IgD-negative memory B cell (primary cell): ENCODE results near the gene FGF3. TPM values are rescaled to one million over a fixed set of nuclear protein-coding genes. Genes with fewer than 3 reads are reported as not detected.

Source experiments
- H3K27ac Mint-ChIP-seq, 3 donors: one replicate each; pipeline ENCODE4 v1.8.0; 2020 to 2022; ENCODE audit warnings: mild to moderate bottlenecking in 3 of 3, mixed read lengths in 3 of 3, moderate library complexity in 1 of 3
- H3K27me3 Mint-ChIP-seq: one replicate; pipeline ENCODE4 v1.8.0; 2021; ENCODE audit warnings: mixed read lengths
- H3K36me3 Mint-ChIP-seq: one replicate; pipeline ENCODE4 v1.8.0; 2020; ENCODE audit warnings: mild to moderate bottlenecking, mixed read lengths
- H3K4me1 Mint-ChIP-seq, 3 donors: one replicate each; pipeline ENCODE4 v1.8.0; 2020 to 2022; ENCODE audit warnings: mixed read lengths in 3 of 3, mild to moderate bottlenecking in 1 of 3
- H3K4me3 Mint-ChIP-seq, 4 donors: one replicate each; pipeline ENCODE4 v1.8.0; 2020 to 2022; ENCODE audit warnings: mild to moderate bottlenecking in 4 of 4, mixed read lengths in 4 of 4, moderate library complexity in 3 of 4
- H3K9me3 Mint-ChIP-seq, 3 donors: one replicate each; pipeline ENCODE4 v1.8.0; 2020 to 2021; ENCODE audit warnings: mixed read lengths in 3 of 3, mild to moderate bottlenecking in 1 of 3
- polyA plus RNA-seq: library from polyadenylated mRNA; unstranded; fragments of 300-500 nt; fragmentation: Illumina TruSeq; gene quantifications from one replicate; pipeline ENCODE4 v1.2.3, GENCODE V29; 2021

Gene FGF3
- polyA plus RNA-seq, 1 donor from 2014 or later: not detected

DNA sequence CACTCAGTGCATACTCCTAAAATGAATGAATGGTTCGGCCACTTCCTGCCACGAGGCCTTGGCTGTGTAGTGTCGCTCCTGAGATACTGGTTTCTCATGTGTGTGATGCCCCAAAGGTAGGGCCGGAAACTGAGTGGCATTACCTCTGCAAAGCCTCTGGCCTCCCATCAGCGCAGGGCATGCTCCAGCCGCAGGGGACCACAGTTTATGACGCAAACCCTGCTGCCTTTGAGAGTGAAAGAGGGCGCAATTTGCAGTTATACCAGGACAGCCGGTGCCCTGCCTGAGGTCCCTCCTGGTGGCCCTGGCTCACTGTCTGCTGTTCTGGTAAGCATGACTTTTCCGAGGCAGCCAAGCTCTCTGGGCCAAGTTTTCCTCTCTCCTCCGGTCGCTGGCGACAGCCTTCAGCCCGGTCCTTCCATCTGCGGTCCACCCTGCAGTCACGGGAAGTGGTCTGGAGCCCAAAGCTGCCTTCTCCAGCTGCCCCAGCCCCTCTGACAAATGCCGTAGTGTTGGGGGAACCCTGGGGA is 2.4 kb upstream of the FGF3 start:
- Mint-ChIP-seq H3K27ac (no peak overlapping the region), H3K9me3 (no peaks in the 10 kb centered on the region), H3K4me1 (no peaks in the 10 kb centered on the region), H3K36me3 (peaks cover 1% of the 10 kb centered on the region), H3K4me3 (no peak overlapping the region), H3K27me3 (peaks cover 15% of the 10 kb centered on the region)

DNA sequence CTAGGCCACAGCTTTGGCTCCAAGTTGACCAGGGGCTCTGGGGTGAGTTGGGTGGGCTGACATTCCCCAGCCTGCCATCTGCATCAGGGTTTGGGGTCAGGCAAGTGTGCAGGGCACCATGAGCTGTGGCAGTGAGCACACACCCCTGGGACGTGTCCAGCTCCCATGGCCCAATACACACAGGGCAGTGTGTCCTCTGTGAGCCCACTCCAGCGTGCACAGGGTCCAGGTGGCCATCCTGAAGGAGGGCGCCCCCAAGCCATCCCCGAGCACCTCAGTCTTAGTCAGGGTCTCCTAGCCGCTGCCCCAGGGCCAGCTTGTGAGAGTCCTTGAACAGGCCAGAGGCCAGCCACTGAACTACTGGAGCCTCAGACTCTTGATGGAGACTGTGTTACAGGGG is 1.2 kb upstream of the FGF3 start:
- Mint-ChIP-seq H3K4me1 (no peaks in the 10 kb centered on the region), H3K36me3 (peaks cover 1% of the 10 kb centered on the region), H3K27me3 (peaks cover 15% of the 10 kb centered on the region), H3K4me3 (peak overlapping the region in 1 of 4 donors; percentile 39), H3K27ac (no peak overlapping the region), H3K9me3 (no peaks in the 10 kb centered on the region)

DNA sequence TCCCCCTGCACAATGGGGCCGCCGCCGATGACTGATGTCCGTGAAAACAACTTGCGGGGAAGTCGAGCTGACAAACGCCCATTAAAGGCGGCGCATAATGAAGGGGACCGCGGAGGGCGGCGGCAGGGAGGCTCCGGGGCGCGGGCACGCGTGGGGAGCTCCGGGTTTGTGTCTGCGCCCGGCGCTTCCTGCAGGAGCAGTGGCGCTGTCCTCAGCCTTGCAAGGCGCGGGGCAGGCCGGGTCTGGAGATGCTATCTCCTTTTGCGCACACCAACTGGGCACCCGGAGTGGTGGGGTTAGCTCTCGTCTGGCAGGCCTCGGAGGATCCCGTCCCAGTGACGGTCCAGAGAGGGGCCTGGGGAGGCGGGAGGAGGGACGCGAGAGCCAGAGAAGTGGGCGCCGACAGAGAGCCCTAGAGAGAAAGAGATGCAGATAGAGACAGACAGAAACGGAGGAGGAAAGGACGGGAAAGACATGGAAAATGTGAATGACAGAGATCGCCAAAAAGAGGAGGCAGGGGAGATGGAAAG is 390 bp upstream of the FGF3 start:
- peaks cover 1% of the 10 kb centered on the region for H3K36me3 Mint-ChIP-seq
- H3K27ac Mint-ChIP-seq: peak overlapping the region in 1 of 3 donors; percentile 39
- H3K27me3 Mint-ChIP-seq: peaks cover 17% of the 10 kb centered on the region
- H3K4me1 Mint-ChIP-seq: no peaks in the 10 kb centered on the region
- H3K4me3 Mint-ChIP-seq: no peak overlapping the region
- no peaks in the 10 kb centered on the region for H3K9me3 Mint-ChIP-seq

DNA sequence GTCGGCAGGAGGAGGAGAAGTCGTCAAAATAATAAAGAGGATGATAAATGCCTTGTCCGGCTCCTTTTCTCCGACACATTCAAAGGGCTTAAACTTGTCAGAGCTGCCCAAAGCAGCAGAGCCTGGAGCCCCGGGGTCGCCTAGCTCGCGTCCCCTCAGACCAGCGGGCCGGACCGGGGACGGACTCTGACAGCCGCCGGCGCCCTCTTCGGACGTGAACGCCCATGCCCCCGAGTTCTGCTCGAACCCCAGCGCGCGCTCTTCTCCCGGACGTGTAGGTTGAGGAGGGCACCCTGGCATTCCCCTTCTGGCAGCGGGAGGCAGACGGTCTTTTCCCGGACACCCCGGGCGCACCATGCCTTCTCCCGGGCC is 999 bp downstream of the FGF3 start:
- Mint-ChIP-seq H3K4me1 (no peaks in the 10 kb centered on the region), H3K27ac (no peak overlapping the region), H3K27me3 (peaks cover 23% of the 10 kb centered on the region)

DNA sequence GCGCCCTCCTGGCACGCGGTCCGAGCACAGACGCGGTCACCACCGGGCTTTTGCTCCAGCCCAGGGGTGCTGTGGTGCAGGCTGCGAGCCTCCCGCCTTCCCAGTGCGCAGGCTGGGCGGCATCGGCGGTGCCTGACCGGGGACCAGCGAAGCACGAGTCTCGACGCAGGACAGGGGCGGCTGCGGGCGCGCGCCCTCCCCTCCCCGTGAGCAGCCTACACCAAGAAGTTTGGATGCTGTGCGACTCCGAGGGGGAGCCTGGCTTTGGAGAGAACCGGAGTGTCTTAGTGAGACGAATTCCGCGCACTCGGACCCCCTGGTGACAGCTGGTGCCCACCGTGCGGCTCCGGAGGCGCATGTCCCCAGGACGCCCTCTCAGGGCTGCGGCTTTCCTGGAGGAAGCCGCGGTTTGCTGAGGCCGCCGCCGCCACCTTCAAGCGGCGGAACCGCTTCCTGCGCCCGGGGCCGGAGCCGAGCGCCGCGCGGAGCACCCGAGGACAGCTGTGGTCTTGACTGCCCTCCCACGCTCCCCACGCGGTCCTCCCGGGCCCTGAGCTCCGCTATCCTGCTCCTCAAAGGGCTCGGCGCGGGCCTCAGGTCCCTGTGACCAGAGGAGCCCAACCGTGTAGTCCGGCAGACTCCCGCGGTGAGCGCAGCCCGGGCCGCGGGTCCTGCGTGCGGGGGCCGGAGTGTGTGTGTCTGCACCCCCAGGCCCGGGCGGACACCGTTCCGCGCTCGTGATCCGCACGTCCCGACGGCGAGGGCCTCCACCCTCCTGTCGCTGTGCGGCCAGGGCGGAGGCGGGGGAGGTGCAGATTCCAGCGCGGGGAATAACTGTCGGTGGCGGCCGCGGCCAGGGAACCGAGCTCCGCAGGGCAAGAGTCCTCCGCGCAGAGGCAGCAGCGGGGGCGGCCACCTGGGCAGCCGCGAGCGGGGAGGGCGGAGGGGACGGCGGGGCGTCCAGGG is 1.7 kb downstream of the FGF3 start:
- Mint-ChIP-seq H3K4me3 (no peak overlapping the region), H3K27me3 (peaks cover 25% of the 10 kb centered on the region), H3K27ac (no peak overlapping the region), H3K4me1 (no peaks in the 10 kb centered on the region), H3K9me3 (no peaks in the 10 kb centered on the region), H3K36me3 (peaks cover 1% of the 10 kb centered on the region)

More for the DNA sequence above, 999 bp downstream of the FGF3 start:
- H3K4me3 Mint-ChIP-seq: no peak overlapping the region
- H3K9me3 Mint-ChIP-seq: no peaks in the 10 kb centered on the region
- peaks cover 1% of the 10 kb centered on the region for H3K36me3 Mint-ChIP-seq

DNA sequence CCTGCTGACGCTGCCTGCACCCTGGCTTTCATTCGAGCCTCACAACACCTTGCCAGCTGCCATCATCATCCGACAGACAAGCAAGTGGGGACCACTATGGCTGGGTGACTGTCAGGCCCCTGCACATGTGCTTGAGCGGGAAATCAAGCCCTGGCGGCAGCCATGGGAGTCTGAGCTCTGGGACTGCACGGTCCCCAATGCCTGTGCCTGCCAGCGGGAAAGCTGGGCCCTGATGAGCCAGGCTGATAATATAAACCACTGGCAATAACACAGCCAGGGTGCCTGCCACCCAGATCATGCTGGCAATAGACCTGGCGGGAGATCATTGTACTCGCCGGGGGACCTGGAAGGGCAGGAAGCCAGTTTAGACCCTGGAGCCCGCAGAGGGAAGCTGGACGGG is 2.5 kb downstream of the FGF3 start:
- peaks cover 1% of the 10 kb centered on the region for H3K36me3 Mint-ChIP-seq

DNA sequence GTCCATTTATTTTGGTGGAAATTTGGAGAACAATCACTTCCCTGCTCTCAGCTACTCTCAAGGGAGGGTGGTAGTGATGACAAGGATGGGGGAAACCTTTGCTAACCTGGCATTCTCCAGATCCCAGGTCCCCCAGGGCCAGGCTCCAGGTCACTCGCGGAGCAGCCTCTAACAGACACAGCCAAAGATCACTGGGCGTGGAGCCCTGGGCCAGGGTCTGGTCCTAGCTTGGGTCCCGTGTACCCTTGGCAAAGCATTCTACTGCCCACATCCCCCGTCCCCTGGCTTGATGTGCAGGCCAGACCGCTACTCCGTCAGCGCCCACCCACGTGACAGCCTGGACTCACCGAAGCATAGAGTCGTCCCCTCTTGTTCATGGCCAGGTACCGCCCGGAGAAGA is 3.2 kb downstream of the FGF3 start:
- H3K27ac Mint-ChIP-seq: no peak overlapping the region
- H3K27me3 Mint-ChIP-seq: peaks cover 25% of the 10 kb centered on the region

More for the DNA sequence above, 2.5 kb downstream of the FGF3 start:
- H3K27me3 Mint-ChIP-seq: peaks cover 25% of the 10 kb centered on the region
- H3K27ac Mint-ChIP-seq: no peak overlapping the region
- H3K4me1 Mint-ChIP-seq: no peaks in the 10 kb centered on the region
- no peaks in the 10 kb centered on the region for H3K9me3 Mint-ChIP-seq
- no peak overlapping the region for H3K4me3 Mint-ChIP-seq

DNA sequence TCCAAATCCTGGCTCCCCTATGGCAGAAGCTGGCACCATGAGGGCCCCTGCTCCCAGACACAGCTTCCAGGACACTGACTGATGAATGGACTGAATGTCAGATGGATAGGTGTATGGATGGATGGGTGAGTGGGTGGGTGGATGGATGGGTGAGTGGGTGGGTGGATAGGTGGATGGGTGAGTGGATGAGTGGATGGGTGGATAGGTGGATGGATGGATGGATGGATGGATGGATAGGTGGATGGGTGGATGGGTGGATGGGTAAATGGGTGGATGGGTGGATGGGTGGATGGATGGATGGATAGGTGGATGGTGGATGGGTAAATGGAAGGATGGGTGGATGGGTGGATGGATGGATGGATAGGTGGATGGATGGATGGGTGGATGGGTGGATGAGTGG is 4.3 kb downstream of the FGF3 start:
- Mint-ChIP-seq H3K36me3 (peaks cover 1% of the 10 kb centered on the region), H3K4me1 (no peaks in the 10 kb centered on the region), H3K27ac (no peak overlapping the region), H3K27me3 (peaks cover 24% of the 10 kb centered on the region), H3K9me3 (no peaks in the 10 kb centered on the region), H3K4me3 (no peak overlapping the region)

More for the DNA sequence above, 3.2 kb downstream of the FGF3 start:
- H3K9me3 Mint-ChIP-seq: no peaks in the 10 kb centered on the region
- no peaks in the 10 kb centered on the region for H3K4me1 Mint-ChIP-seq
- H3K36me3 Mint-ChIP-seq: peaks cover 1% of the 10 kb centered on the region
- no peak overlapping the region for H3K4me3 Mint-ChIP-seq

DNA sequence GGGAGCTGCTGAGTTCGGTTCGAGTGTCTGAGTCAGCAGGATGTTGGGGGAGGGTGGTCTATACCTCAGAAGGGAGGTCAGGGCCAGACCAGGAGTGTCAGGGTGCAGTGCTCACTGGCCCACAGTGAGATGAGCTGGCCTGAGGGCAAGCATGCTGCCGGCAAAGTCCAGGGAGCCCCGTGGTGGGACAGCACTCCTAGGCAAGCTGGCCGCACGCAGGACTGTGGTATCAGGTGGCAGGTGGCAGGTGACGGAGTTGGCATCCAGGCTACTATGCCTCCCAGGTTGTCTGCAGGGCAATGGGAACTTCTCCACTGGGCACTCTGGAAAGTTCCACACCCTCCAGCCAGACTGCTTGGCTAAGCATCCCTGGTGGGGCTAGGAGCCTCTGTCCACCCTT is 4.8 kb downstream of the FGF3 start:
- Mint-ChIP-seq H3K27me3 (peaks cover 24% of the 10 kb centered on the region), H3K27ac (no peak overlapping the region), H3K4me3 (no peak overlapping the region), H3K36me3 (no peaks in the 10 kb centered on the region), H3K9me3 (no peaks in the 10 kb centered on the region), H3K4me1 (no peaks in the 10 kb centered on the region)

DNA sequence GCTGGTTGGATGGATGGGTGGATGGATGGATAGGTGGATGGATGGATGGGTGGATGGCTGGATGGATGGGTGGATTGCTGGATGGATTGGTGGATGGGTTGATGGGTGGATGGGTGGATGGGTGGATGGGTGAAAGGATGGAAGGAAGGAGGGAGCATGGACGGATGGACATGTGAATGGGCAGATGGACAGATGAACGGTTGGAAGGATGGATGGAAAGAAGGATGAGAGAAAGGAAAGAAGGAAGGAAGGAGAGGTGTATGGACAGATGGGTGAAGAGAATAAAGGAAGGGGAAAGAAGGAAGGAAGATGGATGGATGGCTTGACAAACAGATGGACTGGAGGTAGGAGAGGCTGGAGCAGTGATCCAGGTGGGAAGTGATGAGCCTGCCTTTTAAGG is 5.4 kb downstream of the FGF3 start:
- no peaks in the 10 kb centered on the region for H3K4me1 Mint-ChIP-seq
- no peak overlapping the region for H3K27ac Mint-ChIP-seq
- no peak overlapping the region for H3K4me3 Mint-ChIP-seq
- H3K36me3 Mint-ChIP-seq: no peaks in the 10 kb centered on the region
- peaks cover 24% of the 10 kb centered on the region for H3K27me3 Mint-ChIP-seq
- H3K9me3 Mint-ChIP-seq: no peaks in the 10 kb centered on the region

DNA sequence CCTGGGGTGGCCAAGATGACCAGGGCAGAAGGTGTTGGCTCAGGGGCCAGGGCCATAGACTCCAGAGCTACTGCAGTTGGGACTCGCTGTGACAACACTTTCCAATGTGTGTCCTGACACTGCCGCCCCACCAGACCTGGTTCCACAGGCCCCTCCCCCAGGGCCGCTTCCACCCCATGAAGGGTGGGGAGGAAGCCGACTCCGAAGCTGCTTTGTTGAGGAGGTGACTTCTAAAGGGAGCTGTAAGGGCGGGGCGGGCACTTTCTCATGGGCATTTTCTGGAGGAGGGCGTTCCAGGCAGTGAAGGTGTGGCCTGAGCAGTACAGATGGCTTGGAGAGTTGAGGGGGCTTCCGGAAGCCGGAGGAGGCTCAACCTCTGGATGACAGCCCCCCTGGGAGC is 6.3 kb downstream of the FGF3 start:
- H3K36me3 Mint-ChIP-seq: no peaks in the 10 kb centered on the region
- H3K9me3 Mint-ChIP-seq: no peaks in the 10 kb centered on the region
- H3K27me3 Mint-ChIP-seq: peaks cover 29% of the 10 kb centered on the region
- H3K4me3 Mint-ChIP-seq: peak overlapping the region in 1 of 4 donors; percentile 77
- H3K27ac Mint-ChIP-seq: no peak overlapping the region
- H3K4me1 Mint-ChIP-seq: no peaks in the 10 kb centered on the region

DNA sequence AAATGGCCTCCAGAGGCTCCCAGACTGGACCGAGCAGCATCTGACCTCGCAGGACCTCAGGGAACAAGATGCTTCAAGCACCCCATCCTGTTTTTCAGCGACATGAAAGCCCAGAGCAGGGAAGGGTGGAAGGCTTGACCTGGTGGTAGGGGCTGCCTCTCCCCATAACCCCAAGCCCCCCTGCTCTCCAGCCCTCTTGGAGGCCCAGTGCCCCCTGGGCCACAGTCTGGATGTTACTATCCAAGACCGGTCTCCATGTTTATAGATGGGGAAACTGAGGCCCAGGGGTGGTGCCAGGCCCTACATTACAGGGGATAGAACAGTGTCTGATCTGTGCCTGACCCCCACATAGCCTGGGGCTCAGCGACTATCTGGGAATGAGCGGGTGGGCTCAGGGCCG is 7.0 kb downstream of the FGF3 start:
- Mint-ChIP-seq H3K4me1 (peaks cover 0 to 1% (median 0%) of the 10 kb centered on the region in 3 donors), H3K27ac (no peak overlapping the region), H3K4me3 (no peak overlapping the region), H3K27me3 (peaks cover 31% of the 10 kb centered on the region), H3K36me3 (no peaks in the 10 kb centered on the region), H3K9me3 (no peaks in the 10 kb centered on the region)

DNA sequence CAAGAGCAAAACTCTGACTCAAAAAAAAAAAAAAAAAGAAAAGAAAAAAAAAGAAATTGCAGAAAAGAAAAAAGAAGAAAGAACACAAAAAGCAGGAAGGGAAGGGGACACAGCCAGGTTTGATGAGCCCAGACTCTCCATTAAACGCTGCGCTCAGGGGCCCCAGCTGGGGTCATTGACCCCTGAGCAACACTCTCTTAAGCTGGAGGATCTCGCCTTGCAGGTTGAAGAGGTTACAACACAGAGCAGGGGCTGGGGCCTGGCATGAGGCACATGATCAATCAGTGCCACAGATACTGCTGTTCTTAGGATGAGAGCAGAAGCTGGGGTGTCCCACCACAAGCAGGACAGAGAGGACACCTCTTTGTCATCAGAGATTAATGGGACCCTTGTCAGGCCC is 7.8 kb downstream of the FGF3 start:
- Mint-ChIP-seq H3K9me3 (no peaks in the 10 kb centered on the region), H3K27ac (no peak overlapping the region), H3K4me3 (no peak overlapping the region), H3K27me3 (peaks cover 32% of the 10 kb centered on the region), H3K4me1 (peaks cover 0 to 1% (median 0%) of the 10 kb centered on the region in 3 donors), H3K36me3 (no peaks in the 10 kb centered on the region)

DNA sequence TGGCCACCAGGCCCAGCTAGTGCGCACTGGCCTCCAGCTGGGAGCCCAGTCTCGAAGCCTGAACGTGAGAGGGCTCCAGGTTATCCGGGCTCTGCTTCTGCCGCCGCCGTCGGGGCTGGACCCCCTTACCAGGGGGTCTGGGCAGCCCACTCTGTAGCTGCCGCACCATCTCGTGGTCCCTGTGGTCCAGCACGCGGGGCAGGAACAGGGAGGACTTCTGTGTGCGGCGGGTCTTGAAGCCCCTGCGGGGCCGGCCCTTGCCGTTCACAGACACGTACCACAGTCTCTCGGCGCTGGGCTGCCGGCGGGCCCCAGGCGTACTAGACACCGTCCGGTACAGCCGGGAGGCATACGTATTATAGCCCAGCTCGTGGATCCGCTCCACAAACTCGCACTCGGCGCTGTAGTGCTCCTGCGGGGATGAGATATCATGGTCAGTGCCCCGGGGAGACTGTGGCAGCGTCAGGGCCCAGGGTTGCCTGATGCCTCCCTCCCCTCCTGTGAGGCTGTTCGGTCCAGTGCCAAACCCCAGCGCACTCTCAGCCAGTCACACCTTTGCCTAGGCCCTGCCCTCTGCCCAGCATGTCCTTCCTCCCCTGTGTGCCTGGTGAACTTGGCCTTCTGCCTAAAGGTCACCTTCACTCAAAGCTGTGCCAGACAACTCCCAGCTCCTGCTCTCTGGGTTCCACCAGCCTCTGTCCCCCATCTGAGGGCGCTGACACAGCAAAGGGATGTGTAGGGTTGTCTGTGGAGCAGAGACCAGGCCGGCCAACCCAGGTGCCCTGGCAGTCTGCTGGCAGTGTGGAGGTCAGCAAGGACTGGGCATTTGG is 8.7 kb downstream of the FGF3 start:
- peaks cover 0 to 1% (median 0%) of the 10 kb centered on the region in 3 donors for H3K4me1 Mint-ChIP-seq
- no peak overlapping the region for H3K4me3 Mint-ChIP-seq
- no peaks in the 10 kb centered on the region for H3K36me3 Mint-ChIP-seq
- no peaks in the 10 kb centered on the region for H3K9me3 Mint-ChIP-seq
- H3K27ac Mint-ChIP-seq: no peak overlapping the region
- peaks cover 31% of the 10 kb centered on the region for H3K27me3 Mint-ChIP-seq

DNA sequence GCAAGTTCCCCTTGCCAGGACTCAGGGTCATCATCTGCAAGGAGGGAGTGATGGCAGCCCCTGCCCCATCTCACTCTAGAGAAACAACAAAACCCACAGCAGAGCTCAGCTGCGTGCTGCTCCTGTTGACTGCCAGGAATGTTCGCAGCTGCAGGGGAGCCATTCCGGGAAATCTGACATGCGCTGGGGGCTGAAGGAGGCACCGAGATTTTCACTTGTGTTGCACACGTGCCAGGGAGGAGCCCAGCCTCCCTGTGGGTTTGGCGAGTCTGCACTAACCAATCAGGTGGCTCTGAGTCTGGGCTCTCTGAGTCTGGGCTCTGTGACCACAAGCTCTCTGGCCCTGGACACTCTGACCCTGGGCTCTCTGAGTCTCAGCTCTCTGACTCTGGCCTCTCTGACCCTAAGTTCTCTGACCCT is 10.5 kb downstream of the FGF3 start:
- H3K4me3 Mint-ChIP-seq: no peak overlapping the region
- no peaks in the 10 kb centered on the region for H3K36me3 Mint-ChIP-seq
- H3K27me3 Mint-ChIP-seq: peaks cover 21% of the 10 kb centered on the region
- no peaks in the 10 kb centered on the region for H3K9me3 Mint-ChIP-seq
- no peak overlapping the region for H3K27ac Mint-ChIP-seq
- peaks cover 0 to 1% (median 0%) of the 10 kb centered on the region in 3 donors for H3K4me1 Mint-ChIP-seq
